RKO (cell line): ENCODE data around the gene RPL37A.
"Not testable (repeated sequence)": the region's sequence is repeated elsewhere in the genome, so short reads cannot be mapped to it uniquely, and the experiment has no call there.

Experiments used
- DNase-seq: peaks from one replicate; pipeline ENCODE4 v3.0.0-alpha.2; 2016; ENCODE audit warnings: low spot score

Gene RPL37A

DNA sequence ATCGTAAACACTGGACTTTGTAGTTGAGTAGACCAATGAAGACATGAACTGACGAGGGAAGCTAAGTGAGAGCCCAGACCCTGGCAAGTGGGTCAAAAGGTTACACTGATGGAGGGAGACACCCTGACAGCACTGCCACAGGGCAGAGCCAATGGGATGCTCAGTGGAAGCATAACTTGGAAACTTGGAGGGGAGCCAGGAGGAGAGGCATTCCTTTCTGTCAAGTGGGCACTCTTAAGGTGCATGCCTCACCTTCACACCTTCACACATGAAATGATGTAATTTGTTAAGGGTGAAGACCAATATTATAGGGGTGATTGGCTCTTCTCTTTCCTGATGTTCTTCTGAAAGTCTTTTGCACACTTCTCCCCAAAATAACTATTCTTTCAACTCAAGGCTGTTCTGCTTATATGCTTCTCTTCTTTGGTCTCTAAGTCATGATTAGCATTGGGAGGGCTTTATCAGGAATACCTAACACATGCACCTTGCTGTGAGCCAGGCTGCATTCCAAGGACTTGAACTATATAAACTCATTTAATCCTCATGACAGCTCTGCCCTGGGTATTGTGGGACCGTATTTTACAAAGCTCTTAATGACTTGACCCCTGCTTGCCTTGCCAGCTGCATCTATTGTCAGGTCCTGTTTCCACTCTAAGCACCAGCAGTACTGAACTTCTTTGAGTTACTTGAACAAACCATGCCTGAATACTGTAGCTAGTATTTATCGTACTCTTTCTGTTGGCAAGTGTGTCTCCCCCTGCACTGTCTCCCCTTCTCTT, 19.0 kb downstream of the RPL37A start:
- DNase-seq: no peak

DNA sequence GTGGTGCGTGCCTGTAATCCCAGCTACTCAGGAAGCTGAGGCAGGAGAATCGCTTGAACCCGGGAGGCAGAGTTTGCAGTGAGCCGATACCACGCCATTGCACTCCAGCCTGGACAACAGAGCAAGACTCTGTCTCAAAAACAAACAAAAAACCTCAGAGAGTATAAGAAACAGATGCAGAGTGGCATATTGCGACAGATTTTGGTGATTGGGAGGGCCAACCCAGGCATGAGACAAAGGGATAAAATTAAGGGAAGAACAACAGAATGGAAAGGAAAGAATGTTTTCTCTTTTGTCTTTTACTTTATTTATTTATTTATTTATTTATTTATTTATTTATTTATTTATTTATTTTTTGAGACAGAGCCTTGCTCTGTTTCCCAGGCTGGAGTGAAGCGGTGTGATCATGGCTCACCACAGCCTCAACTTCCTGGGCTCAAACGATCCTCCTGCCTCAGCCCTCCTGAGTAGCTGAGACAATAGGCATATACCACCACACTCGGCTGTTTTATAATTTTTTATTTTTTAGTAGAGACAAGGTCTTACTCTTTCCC, 20.0 kb downstream of the RPL37A start:
- not testable (repeated sequence) for DNase-seq

- peak; percentile 71 for DNase-seq
These were observed 20.6 kb downstream of the RPL37A start for GRCh38 chr2:216519154-216519762.

DNA sequence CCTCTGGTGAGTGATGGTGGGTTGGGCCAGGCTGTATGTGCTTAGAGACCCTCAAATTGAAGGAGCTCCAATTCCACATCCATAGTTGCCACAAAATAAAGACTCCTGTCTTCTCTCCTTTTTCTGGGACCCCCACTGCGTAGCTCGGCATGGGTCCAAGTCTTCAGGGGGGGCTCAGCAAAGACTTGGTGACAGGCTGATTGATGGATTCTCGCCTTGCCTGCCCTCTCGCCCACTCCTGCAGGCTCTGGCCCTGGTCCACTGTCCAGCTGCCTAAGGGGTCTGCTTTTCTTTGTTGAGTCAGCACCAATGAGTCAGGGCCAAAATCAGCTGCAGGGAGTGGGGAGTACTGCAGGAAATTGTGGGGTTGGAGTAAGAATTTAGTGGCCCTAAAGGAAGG, 21.5 kb downstream of the RPL37A start:
- DNase-seq: no peak

DNA sequence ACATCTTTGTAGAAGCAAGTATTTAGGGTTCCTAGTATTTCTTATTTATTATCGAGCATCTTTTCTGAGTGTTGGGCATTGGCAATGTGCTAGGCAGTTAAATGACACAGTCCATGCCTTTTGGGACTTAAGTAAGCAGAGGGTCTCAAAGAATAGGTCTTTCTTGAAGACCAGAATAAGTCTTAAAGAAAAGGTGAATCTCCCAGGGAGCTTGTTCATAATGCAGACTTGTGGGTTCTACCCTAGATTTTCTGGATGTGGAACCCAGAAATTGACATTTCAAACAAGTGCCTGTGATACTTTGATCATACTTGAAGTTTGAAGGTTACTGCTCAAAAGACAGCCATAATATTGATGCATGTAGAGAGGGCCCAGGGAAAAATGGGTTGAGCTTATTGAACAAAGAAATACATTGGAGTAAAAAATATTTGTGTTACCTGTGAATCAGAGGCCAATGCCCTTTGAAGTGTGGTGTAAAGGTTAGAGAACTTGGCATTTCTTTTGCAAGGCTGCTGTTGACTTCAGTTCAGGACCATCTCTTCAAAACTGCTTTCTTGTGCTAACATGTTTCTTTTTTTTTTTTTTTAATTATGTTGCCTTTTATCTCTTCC, 24.4 kb downstream of the RPL37A start:
- no peak for DNase-seq

- no peak for DNase-seq
These were observed 27.3 kb downstream of the RPL37A start for GRCh38 chr2:216525972-216526371.

DNA sequence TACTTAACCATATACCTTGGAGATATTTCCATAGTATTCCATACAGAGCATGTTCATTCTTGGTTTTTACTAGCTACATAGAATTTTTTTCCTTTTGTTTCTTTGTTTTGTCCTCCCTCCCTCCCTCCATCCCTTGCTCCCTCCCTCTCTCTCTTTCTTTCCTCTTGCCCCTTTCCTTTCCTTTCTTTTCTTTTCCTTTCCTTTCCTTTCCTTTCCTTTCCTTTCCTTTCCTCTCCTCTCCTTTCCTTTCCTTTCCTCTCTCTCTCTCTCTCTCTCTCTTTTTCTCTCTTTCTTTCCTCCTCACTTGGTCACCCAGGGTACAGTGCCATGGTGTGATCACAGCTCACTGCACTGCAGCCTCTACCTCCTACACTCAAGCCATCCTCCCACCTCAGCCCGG, 28.3 kb downstream of the RPL37A start:
- no peak for DNase-seq

DNA sequence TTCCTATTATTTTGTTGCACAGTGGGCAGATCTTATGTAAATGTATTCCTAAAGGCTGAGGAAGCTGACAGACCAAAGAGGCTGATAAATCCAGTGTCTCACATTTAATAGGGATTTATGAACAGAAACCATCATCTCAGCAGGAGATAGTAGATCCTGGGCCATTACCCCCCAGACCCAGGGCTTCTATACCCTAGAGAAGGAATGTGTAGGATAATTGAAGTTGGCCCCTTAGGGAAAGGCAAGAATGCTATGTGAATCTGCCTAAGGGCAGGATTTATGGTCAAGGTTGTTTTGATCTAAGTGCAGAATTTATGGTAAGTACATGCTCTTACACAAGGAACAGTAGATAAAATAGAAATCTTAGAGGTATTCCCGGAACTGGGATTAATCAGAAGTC, 29.0 kb downstream of the RPL37A start:
- no peak for DNase-seq

DNA sequence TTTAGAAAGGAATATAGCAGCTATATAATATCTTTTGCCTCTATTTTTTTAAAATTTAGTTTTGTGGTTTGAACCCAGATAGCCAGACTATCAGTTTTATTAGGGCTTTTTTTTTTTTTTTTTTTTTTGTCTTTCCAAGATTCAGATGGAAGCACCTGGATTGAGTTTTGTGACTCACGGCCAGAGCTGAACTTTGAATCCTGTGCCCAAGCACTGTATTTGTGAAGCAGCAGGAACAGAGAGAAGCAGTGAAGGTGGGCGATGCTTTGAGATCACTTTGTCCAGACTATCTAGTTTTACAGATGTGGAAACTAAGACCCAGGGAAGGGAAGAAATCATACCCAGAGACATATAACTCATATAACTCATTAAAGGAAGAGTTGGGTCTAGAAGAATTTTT, 33.9 kb downstream of the RPL37A start:
- no peak for DNase-seq

- DNase-seq: no peak
These were observed 35.0 kb downstream of the RPL37A start for GRCh38 chr2:216533609-216534008.

GRCh38 chr2:216534809-216535208, 36.2 kb downstream of the RPL37A start:
- DNase-seq: no peak

GRCh38 chr2:216535454-216535995, 36.9 kb downstream of the RPL37A start:
- no peak for DNase-seq

GRCh38 chr2:216536734-216537210, 38.1 kb downstream of the RPL37A start:
- no peak for DNase-seq

GRCh38 chr2:216537366-216537765, 38.7 kb downstream of the RPL37A start:
- DNase-seq: no peak

GRCh38 chr2:216538538-216538937, 39.9 kb downstream of the RPL37A start:
- no peak for DNase-seq

DNA sequence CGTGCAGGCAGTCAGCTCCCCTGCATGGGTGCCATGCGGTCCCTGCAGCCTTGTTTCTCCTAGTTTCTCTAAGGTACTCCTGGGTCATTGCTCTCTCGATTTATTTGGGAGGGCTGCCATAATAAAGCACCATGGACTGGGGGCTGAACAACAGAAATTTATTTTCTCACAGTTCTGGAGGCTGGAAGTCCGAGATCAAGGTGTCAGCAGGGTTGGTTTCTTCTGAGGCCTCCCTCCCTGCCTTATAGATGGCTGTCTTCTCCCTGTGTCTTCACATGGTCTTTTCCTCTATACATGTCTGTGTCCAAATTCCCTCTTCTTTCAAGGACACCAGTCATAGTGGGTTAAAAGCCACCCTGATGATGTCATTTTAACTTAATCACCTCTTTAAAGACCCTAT, 40.5 kb downstream of the RPL37A start:
- no peak for DNase-seq

GRCh38 chr2:216539791-216540241, 41.2 kb downstream of the RPL37A start:
- DNase-seq: no peak

DNA sequence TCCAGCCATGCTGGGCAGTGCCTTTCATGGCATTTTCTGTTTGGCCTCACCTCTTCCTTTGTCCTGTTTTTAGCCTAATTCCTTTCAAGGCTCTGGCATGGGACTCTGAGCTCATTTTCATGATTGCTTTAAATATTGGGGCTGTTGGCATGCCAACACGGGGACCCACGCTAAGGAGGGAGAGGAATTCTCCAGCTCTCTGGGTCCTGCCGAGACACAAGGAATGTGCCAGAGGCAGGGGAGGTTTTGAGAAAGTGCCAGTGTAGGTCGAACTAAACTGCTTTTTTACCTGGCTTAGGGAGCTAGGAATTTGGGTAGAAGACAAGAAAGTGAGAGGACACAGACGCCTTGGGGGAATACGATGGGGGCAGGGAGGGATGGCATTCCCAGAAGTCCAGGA, 42.3 kb downstream of the RPL37A start:
- DNase-seq: no peak

DNA sequence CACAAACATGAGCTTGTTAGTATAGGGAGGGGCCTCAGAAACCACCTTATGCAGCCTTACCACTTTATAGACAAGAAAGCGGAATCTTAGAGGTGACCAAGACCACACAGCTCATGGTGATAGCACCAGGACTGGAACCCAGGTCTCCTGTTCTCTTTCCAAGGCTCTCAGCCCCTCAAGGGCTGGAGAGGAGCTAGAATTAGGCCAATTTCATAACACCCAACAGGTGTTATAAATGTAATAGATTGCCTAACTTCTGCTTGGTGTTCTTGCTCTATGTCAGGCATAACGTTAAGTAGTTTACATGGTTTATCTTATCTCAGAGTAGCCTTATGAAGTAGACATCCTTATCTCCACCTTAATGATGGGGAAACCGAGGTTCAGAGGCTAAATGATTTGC, 42.9 kb downstream of the RPL37A start:
- no peak for DNase-seq

- no peak for DNase-seq
These were observed 46.7 kb downstream of the RPL37A start for GRCh38 chr2:216545359-216545758.

DNA sequence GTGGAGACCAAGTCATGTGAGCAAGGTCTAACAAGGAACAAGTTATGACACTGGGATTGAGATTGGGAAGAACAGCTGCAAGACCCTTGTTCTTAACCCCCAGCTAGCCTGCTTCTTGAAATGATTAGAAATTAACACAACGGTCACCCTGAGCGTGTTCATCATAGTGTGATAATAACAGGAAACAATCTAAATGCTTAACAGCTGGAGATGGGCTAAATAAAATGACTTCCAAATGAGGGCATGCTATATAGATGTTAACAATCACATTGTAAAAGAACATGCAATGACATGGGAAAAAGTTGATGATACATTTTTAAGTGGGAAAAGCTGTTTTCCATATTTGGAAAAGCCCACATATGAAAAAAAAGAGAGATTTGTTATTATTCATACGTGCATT, 47.6 kb downstream of the RPL37A start:
- DNase-seq: no peak

GRCh38 chr2:216546641-216547403, 48.2 kb downstream of the RPL37A start:
- no peak for DNase-seq
